A549 (cell line): ENCODE data around the gene CD58. TPM values are rescaled to one million over a fixed set of nuclear protein-coding genes. Genes with fewer than 3 reads are reported as not detected.
"Not testable (repeated sequence)": the region's sequence is repeated elsewhere in the genome, so short reads cannot be mapped to it uniquely, and the experiment has no call there.

Experiments used
- ATAC-seq, 2 experiments: fragments of 200-7000 bp in 1 of 2; fragments of >200 bp in 1 of 2; cut with Nextera tagmentation in 1 of 2; cut with Tn5 transposase in 1 of 2; 3 replicates each; pipeline versions ENCODE4 v1.8.0 to v1.9.1; 2018 to 2020; ENCODE audit warnings: mild to moderate bottlenecking in 1 of 2, moderate library complexity in 1 of 2
- CTCF ChIA-PET: fragments of 300-600 bp; sonication (Branson Sonifier 250); formaldehyde crosslinking; extraction: SDS; loops from one replicate; lab custom pipeline; 2021; ENCODE audit warnings: antibody characterized with exemption, inconsistent platforms; lab: Yijun Ruan, JAX
- POLR2A ChIA-PET: fragments of 350-600 bp; formaldehyde crosslinking; extraction: SDS; loops from one replicate; lab custom pipeline; 2021; ENCODE audit warnings: antibody characterized with exemption, inconsistent platforms; lab: Yijun Ruan, JAX
- DNase-seq, 2 experiments: peaks; one replicate each; pipeline versions ENCODE4 v3.0.0 to v3.0.0-alpha.2; 2011 to 2016; ENCODE audit warnings: low read depth in 1 of 2, low spot score in 1 of 2
- FAIRE-seq: peaks from 2 replicates; lab custom pipeline; 2011; peaks lifted over from hg19 to GRCh38; lab: Jason Lieb, UNC
- H3K27ac ChIP-seq, 2 experiments: fragments of >200 bp; sonication (Bioruptor Twin); formaldehyde crosslinking; 3 replicates each; pipeline ENCODE4 v1.5.1; 2016 to 2017
- H3K4me1 ChIP-seq: fragments of >200 bp; sonication (Bioruptor Twin); formaldehyde crosslinking; 3 replicates; pipeline ENCODE4 v1.6.1; 2016
- H3K4me2 ChIP-seq: fragments of >200 bp; sonication (Bioruptor Twin); formaldehyde crosslinking; 3 replicates; pipeline ENCODE4 v1.6.1; 2016
- H3K4me3 ChIP-seq: fragments of >200 bp; sonication (Bioruptor Twin); formaldehyde crosslinking; 3 replicates; pipeline ENCODE4 v1.5.1; 2016
- H3K9me3 ChIP-seq: fragments of >200 bp; sonication (Bioruptor Twin); formaldehyde crosslinking; 3 replicates; pipeline ENCODE4 v1.6.1; 2016
- EP300 ChIP-seq, 2 experiments: fragments of >200 bp; sonication (Bioruptor Twin); formaldehyde crosslinking; IDR thresholded peaks; 2 replicates in 1 of 2; 3 replicates in 1 of 2; pipeline ENCODE4 v1.6.1; 2016 to 2017
- FOSL2 ChIP-seq, 2 experiments: fragments of 450-650 bp in 1 of 2; fragments of >200 bp in 1 of 2; sonication (Bioruptor Twin) in 1 of 2; formaldehyde crosslinking; IDR thresholded peaks; 2 replicates each; pipeline versions ENCODE4 v1.5.0 to v1.6.1; 2016 to 2020; ENCODE audit warnings: mild to moderate bottlenecking in 1 of 2, moderate library complexity in 1 of 2
- HDAC2 ChIP-seq: fragments of 200-600 bp; sonication (generic); IDR thresholded peaks from 2 replicates; pipeline ENCODE4 v1.6.1; 2016
- HMGXB4 ChIP-seq: fragments of 250-450 bp; sonication (Bioruptor Pico); IDR thresholded peaks from 2 replicates; pipeline ENCODE4 v1.5.0; 2021; ENCODE audit warnings: mild to moderate bottlenecking, moderate library complexity, borderline replicate concordance
- MAFK ChIP-seq: fragments of 450-650 bp; IDR thresholded peaks from 2 replicates; pipeline ENCODE4 v1.6.1; 2014; ENCODE audit not compliant: partially characterized antibody
- MAZ ChIP-seq: fragments of 150-350 bp; IDR thresholded peaks from 2 replicates; pipeline ENCODE4 v1.6.1; 2014; ENCODE audit warnings: antibody characterized with exemption, low read depth, low read length, borderline replicate concordance
- MYC ChIP-seq: IDR thresholded peaks from 2 replicates; pipeline ENCODE4 v1.6.1; 2012; ENCODE audit warnings: mild to moderate bottlenecking, inconsistent platforms, low read length, improper control_type of control experiment, borderline replicate concordance
- NFE2L2 ChIP-seq: fragments of 150-350 bp; conservative IDR thresholded peaks from 2 replicates; pipeline ENCODE4 v1.6.1; 2014; ENCODE audit warnings: low read length
- PBX3 ChIP-seq: IDR thresholded peaks from 2 replicates; pipeline ENCODE4 v1.6.1; 2012
- PHF8 ChIP-seq: fragments of 200-600 bp; sonication (generic); IDR thresholded peaks from 2 replicates; pipeline ENCODE4 v1.6.1; 2016; ENCODE audit warnings: low read depth, mild to moderate bottlenecking, antibody characterized with exemption, moderate library complexity, borderline replicate concordance
- POLR2A ChIP-seq: IDR thresholded peaks from 2 replicates; pipeline ENCODE4 v1.6.1; 2012; ENCODE audit warnings: mild to moderate bottlenecking, low read length
- POLR2AphosphoS2 ChIP-seq: conservative IDR thresholded peaks from 2 replicates; pipeline ENCODE4 v1.6.1; 2012; ENCODE audit warnings: low read length, improper control_type of control experiment, inconsistent platforms
- RARB ChIP-seq: fragments of 250-450 bp; sonication (Bioruptor Pico); IDR thresholded peaks from 2 replicates; pipeline ENCODE4 v1.8.0; 2021; ENCODE audit warnings: mild to moderate bottlenecking, moderate library complexity
- REST ChIP-seq: fragments of 200-600 bp; sonication (generic); IDR thresholded peaks from 2 replicates; pipeline ENCODE4 v1.6.1; 2016; ENCODE audit warnings: antibody characterized with exemption, mild to moderate bottlenecking, moderate library complexity
- RNF2 ChIP-seq: fragments of 200-600 bp; sonication (generic); IDR thresholded peaks from 2 replicates; pipeline ENCODE4 v1.6.1; 2016; ENCODE audit warnings: low read depth, mild to moderate bottlenecking, antibody characterized with exemption, moderate library complexity, borderline replicate concordance
- TFCP2L1 ChIP-seq: fragments of 250-450 bp; sonication (Bioruptor Pico); IDR thresholded peaks from 2 replicates; pipeline ENCODE4 v1.5.0; 2021; ENCODE audit warnings: mild to moderate bottlenecking
- ZSCAN20 ChIP-seq: fragments of 250-450 bp; sonication (Bioruptor Pico); IDR thresholded peaks from 2 replicates; pipeline ENCODE4 v1.8.0; 2022; ENCODE audit warnings: mild to moderate bottlenecking, moderate library complexity
- WGBS: methylation state at CpG from one replicate; pipeline ENCODE4 v1.1.6; 2017; ENCODE audit errors: missing lambda C conversion rate; 5-methylcytosine and 5-hydroxymethylcytosine counted together
- polyA plus RNA-seq, 4 experiments: library from polyadenylated mRNA; depleted of rRNA in 3 of 4; stranded (reverse); fragments of >200 nt; fragmentation: RNase III in 1 of 4; extraction: RNeasy Plus Mini Kit Qiagen cat#74134 plus additional on column Dnase treatment in 1 of 4; gene quantifications; 2 replicates in 3 of 4; 3 replicates in 1 of 4; pipeline ENCODE4 v1.2.3, GENCODE V29; 2011 to 2017

Gene CD58
- polyA plus RNA-seq, 2 of the 4 experiments (the other 2 are of a cell fraction), result 22.4 to 38.4 TPM

DNA sequence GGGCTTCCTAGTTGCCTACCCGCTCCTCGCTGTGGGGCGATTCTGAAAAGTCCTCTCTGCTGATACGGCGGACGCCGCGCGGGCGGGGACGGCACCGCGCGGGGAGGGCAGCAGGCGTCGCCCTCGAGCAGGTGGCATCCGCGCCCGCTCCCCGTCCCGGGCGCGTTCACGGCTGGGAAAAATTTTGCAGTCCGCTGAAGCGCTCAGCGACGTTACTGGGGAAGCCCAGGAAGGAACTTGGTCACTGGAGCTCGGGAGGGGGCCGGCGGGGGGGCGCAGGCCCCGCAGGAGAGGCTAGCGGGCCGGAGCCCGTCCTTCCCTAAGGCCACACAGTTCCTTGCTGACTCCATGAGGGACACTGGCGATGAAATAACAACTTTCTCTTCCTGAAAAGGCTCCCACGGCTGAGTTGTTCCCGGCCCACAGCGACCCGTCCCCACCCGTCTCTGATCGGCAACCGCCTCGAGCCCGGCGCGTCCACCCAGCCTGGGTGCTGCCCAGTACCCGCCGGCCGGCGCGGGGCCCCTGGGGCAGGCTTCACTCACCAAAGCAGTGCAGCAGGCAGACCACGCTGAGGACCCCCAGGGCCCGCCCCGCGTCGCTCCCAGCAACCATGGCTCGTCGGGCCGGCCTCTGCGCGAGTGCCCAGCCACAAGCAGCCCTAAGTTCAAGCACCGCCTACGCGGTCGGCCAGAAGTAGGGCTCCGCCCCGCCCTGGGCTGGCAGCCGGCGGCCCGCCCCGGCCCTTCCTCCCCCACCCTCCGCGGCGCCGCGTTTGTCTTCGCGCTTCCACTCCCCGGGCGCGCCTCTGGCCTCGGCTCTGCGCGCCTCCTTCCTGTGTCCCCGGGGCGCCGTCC is at the start of gene CD58 (continued):
- TF ChIP-seq HMGXB4 (CRISPR knock-in tag) (no peak), TFCP2L1 (no peak), ZSCAN20 (CRISPR knock-in tag) (no peak), RARB (CRISPR knock-in tag) (no peak), FOSL2 (IDR thresholded peaks at IDR 0.05) (no peak), FOSL2 (CRISPR knock-in tag; IDR thresholded peaks at IDR 0.05) (no peak), PHF8 (peak; percentile 76), EP300 (IDR thresholded peaks at IDR 0.05) (no peak), MAFK (no peak), REST (no peak), HDAC2 (no peak), POLR2A (peak; percentile 72), MAZ (no peak), MYC (no peak), POLR2AphosphoS2 (no peak), PBX3 (no peak), NFE2L2 (no peak), RNF2 (no peak)
- TF ChIP-seq, all 56 proteins: peak for 9

DNA sequence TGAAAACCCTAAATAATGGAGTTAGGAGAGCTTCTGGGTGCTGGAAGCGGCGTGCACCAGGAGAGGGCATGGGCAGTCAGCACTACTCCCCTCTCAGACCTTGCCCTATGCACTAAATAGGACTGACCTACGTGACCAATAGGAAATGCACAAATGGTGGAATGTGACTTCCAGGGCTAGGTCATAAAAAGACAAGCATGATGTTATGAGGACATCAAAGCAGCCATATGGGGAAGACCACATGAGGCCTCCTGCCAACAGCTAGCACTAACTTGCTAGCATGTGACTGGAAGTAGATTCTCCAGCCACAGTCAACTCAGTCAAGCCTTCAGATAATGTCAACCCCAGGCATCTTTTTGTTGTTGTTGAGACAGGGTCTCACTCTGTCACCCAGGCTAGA is 49.6 kb upstream of the CD58 start:
- ATAC-seq, H3K4me2 ChIP-seq, H3K9me3 ChIP-seq, FAIRE-seq, POLR2A ChIA-PET, CTCF ChIA-PET, DNase-seq, H3K4me3 ChIP-seq: not testable (repeated sequence)
- peak overlapping the region in 1 of 2 experiments; percentile 60; a peak in 2 of 6 replicates for H3K27ac ChIP-seq
- WGBS, result 90% methylated on average over 2 of the region's 3 CpGs
- H3K4me1 ChIP-seq, result peaks cover 19% of the 10 kb centered on the region

GRCh38 chr1:116619106-116619505 is 48.3 kb upstream of the CD58 start:
- H3K4me2 ChIP-seq, FAIRE-seq, POLR2A ChIA-PET, DNase-seq, ATAC-seq, H3K9me3 ChIP-seq, H3K27ac ChIP-seq, H3K4me3 ChIP-seq, CTCF ChIA-PET: not testable (repeated sequence)
- H3K4me1 ChIP-seq, result peaks cover 19% of the 10 kb centered on the region
- WGBS, result 37% methylated on average over 4 of the region's 4 CpGs

DNA sequence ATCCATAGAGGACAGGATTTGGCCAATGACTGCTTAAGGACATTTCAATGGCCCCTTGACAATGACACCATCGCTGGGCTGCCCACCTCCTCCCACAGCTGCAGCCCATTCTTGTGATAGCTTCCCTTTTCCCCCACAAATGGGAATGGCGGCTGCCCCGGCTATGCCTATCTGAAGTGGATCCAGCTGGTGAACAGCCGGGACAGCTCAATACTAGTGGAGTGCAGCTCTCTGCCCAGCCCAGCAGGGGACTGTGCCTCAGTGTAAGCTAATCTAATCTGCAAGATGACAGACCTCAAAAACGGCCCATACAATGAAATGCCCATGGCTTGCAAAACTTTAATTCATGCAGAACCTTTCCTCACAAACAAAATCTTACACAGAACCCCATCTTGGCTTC is 47.0 kb upstream of the CD58 start:
- WGBS, result 82% methylated on average over 5 of the region's 5 CpGs
- DNase-seq, H3K9me3 ChIP-seq, FAIRE-seq, CTCF ChIA-PET, H3K4me3 ChIP-seq, H3K27ac ChIP-seq, H3K4me2 ChIP-seq, POLR2A ChIA-PET, ATAC-seq: not testable (repeated sequence)
- H3K4me1 ChIP-seq, result peaks cover 13% of the 10 kb centered on the region

DNA sequence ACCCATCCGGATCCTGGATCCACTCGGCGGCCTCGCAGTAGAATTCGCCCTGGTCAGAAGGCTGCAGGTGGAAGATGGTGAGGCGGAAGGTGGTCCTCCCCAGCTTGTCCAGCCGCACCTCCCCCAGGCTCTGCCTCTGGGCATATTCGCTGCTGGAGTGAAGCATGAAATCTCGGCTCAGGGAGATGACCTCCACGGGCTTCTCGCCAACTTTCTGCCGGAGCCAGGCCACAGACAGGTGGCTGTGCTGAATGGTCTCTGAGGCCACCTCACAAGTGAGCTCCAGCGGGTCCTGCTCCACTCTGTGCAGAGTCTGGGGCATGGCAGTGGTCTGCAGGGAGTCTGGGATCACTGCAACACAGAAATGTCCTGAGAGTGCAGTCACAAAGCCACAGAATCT is 43.0 kb upstream of the CD58 start:
- ATAC-seq, POLR2A ChIA-PET, H3K4me1 ChIP-seq, DNase-seq, H3K9me3 ChIP-seq, H3K4me3 ChIP-seq, FAIRE-seq, CTCF ChIA-PET, H3K27ac ChIP-seq, H3K4me2 ChIP-seq: not testable (repeated sequence)
- WGBS, result 91% methylated on average over 7 of the region's 13 CpGs

DNA sequence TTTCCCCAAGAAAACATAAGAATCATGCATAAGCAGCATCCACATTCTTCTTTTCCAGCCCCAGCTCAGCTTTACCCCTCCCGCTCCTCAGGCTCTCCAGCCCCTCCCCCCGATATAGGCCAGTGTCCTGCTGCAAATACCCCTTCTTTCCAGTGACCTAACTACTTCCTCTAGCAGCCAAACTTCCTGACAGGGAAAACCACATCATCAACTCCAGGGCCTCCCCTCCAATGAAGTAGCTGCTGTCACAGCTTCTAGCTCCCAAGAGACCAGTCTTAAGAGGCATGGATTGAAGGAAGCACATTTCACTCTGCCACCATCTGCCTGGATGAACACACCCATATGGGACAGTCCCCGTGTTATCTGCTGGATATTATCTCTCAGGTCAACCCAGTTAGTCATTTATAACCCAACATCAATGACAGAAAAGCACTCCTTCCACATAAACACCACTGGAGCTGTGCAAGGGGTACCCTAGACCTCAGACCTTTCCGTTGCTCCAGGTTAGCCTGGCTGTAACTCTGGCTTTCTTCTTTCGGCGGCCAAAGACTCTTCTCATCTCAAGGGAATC is 39.1 kb upstream of the CD58 start:
- not testable (repeated sequence) for DNase-seq, FAIRE-seq

More for the DNA sequence above, 39.1 kb upstream of the CD58 start:
- H3K4me1 ChIP-seq, H3K4me2 ChIP-seq, ATAC-seq, H3K4me3 ChIP-seq, POLR2A ChIA-PET, H3K27ac ChIP-seq, H3K9me3 ChIP-seq, CTCF ChIA-PET: not testable (repeated sequence)
- WGBS, result 81% methylated on average over 6 of the region's 6 CpGs
